Measurements from ENCODE around the gene FAM131C.

FAM131C gene

DNA sequence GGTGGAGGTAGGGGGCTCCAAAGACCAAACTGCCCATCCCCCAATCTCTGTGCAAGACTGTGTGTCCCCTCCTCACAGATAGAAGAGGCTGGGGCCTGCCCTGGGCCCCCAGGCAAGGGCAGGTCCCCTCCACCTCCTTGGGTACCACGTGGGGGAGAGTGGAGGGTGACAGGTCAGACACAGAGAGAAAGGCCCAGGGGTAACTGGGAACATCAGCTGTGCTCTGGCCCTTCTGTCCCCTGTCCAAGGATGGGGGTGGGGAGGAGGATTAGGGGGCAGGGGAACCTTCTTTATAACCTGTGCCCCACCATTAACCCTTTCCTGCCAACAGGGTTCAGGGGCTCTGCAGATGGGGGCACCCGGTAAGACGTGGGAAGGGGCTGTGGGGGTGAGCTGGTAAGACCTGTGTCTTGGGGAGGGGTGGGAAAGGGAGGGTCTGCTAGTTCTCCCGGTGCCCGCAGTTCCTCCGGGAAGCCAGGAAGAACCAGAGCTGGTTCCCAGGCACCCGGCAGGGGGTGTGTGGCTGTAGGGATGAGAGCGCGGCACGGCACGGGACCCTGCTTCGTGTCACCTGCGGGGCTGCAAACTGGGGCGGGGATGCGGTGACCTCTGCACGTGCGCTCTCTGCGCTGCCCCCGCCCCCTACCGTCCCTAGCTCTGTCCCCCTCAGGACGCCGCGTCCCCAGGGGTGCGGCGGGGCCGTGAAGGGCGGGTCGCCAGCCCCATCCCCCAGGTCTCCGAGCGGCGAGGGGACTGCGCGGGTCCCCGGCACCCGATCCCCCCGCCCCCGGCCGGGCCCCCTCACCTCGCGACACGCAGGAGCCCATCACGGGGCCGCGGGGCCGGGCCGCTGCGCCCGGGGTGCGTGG is 601 bp downstream of the FAM131C start (continued):
- TF ChIP-seq ZNF426 (tag by site-specific recombination; IDR thresholded peaks at IDR 0.05) (no peak), ZNF792 (tag by site-specific recombination; IDR thresholded peaks at IDR 0.05) (no peak), GLIS2 (tag by site-specific recombination; IDR thresholded peaks at IDR 0.05) (peak; percentile 55), ZSCAN16 (tag by site-specific recombination; IDR thresholded peaks at IDR 0.05) (no peak), ZNF544 (tag by site-specific recombination; IDR thresholded peaks at IDR 0.05) (no peak), BCL11A (tag by site-specific recombination; IDR thresholded peaks at IDR 0.05; ENCODE audit: low read depth) (0 out of 2 replicates have a peak, but pooled peaks have one; percentile 15), ZBTB7A (tag by site-specific recombination; IDR thresholded peaks at IDR 0.05; ENCODE audit: low read depth) (0 out of 2 replicates have a peak, but pooled peaks have one; percentile 41), ZNF629 (tag by site-specific recombination; IDR thresholded peaks at IDR 0.05) (no peak), TRIM28 (IDR thresholded peaks at IDR 0.05; ENCODE audit: borderline replicate concordance, low read length) (no peak), ZBTB48 (tag by site-specific recombination; IDR thresholded peaks at IDR 0.05) (peak; percentile 72), SP2 (tag by site-specific recombination; IDR thresholded peaks at IDR 0.05) (peak; percentile 27; the same call in 1 of the 2 replicates), ZNF560 (tag by site-specific recombination; IDR thresholded peaks at IDR 0.05; ENCODE audit: borderline replicate concordance) (no peak), ZBTB20 (tag by site-specific recombination; IDR thresholded peaks at IDR 0.05) (peak; percentile 79), ZNF423 (tag by site-specific recombination; IDR thresholded peaks at IDR 0.05) (0 out of 2 replicates have a peak, but pooled peaks have one; percentile 16), MEIS1 (CRISPR knock-in tag; IDR thresholded peaks at IDR 0.05; ENCODE audit: borderline replicate concordance) (no peak), ZNF521 (tag by site-specific recombination; IDR thresholded peaks at IDR 0.05) (no peak)
- TF ChIP-seq, protein P1, sequence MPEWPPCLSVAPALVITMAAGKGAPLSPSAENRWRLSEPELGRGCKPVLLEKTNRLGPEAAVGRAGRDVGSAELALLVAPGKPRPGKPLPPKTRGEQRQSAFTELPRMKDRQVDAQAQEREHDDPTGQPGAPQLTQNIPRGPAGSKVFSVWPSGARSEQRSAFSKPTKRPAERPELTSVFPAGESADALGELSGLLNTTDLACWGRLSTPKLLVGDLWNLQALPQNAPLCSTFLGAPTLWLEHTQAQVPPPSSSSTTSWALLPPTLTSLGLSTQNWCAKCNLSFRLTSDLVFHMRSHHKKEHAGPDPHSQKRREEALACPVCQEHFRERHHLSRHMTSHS (tag by site-specific recombination; IDR thresholded peaks at IDR 0.05): no peak
- TF ChIP-seq, protein P2, sequence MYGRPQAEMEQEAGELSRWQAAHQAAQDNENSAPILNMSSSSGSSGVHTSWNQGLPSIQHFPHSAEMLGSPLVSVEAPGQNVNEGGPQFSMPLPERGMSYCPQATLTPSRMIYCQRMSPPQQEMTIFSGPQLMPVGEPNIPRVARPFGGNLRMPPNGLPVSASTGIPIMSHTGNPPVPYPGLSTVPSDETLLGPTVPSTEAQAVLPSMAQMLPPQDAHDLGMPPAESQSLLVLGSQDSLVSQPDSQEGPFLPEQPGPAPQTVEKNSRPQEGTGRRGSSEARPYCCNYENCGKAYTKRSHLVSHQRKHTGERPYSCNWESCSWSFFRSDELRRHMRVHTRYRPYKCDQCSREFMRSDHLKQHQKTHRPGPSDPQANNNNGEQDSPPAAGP (tag by site-specific recombination; IDR thresholded peaks at IDR 0.05): peak; percentile 74
- TF ChIP-seq, protein P3, sequence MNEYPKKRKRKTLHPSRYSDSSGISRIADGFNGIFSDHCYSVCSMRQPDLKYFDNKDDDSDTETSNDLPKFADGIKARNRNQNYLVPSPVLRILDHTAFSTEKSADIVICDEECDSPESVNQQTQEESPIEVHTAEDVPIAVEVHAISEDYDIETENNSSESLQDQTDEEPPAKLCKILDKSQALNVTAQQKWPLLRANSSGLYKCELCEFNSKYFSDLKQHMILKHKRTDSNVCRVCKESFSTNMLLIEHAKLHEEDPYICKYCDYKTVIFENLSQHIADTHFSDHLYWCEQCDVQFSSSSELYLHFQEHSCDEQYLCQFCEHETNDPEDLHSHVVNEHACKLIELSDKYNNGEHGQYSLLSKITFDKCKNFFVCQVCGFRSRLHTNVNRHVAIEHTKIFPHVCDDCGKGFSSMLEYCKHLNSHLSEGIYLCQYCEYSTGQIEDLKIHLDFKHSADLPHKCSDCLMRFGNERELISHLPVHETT (tag by site-specific recombination; IDR thresholded peaks at IDR 0.05): no peak
- TF ChIP-seq, protein P4, sequence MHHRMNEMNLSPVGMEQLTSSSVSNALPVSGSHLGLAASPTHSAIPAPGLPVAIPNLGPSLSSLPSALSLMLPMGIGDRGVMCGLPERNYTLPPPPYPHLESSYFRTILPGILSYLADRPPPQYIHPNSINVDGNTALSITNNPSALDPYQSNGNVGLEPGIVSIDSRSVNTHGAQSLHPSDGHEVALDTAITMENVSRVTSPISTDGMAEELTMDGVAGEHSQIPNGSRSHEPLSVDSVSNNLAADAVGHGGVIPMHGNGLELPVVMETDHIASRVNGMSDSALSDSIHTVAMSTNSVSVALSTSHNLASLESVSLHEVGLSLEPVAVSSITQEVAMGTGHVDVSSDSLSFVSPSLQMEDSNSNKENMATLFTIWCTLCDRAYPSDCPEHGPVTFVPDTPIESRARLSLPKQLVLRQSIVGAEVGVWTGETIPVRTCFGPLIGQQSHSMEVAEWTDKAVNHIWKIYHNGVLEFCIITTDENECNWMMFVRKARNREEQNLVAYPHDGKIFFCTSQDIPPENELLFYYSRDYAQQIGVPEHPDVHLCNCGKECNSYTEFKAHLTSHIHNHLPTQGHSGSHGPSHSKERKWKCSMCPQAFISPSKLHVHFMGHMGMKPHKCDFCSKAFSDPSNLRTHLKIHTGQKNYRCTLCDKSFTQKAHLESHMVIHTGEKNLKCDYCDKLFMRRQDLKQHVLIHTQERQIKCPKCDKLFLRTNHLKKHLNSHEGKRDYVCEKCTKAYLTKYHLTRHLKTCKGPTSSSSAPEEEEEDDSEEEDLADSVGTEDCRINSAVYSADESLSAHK (tag by site-specific recombination; IDR thresholded peaks at IDR 0.05): peak; percentile 19; the same call in 1 of the 2 replicates
- TF ChIP-seq, protein P5, sequence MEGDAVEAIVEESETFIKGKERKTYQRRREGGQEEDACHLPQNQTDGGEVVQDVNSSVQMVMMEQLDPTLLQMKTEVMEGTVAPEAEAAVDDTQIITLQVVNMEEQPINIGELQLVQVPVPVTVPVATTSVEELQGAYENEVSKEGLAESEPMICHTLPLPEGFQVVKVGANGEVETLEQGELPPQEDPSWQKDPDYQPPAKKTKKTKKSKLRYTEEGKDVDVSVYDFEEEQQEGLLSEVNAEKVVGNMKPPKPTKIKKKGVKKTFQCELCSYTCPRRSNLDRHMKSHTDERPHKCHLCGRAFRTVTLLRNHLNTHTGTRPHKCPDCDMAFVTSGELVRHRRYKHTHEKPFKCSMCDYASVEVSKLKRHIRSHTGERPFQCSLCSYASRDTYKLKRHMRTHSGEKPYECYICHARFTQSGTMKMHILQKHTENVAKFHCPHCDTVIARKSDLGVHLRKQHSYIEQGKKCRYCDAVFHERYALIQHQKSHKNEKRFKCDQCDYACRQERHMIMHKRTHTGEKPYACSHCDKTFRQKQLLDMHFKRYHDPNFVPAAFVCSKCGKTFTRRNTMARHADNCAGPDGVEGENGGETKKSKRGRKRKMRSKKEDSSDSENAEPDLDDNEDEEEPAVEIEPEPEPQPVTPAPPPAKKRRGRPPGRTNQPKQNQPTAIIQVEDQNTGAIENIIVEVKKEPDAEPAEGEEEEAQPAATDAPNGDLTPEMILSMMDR (tag by site-specific recombination; IDR thresholded peaks at IDR 0.05): peak; percentile 70
